HL-60 (cell line): ENCODE results near the gene MAGI2.

Experiments
- DNase-seq, 2 experiments: peaks; one replicate each; pipeline ENCODE4 v3.0.0-alpha.2; 2010 to 2020; ENCODE audit warnings: low read depth in 1 of 2, low spot score in 1 of 2
- H3K27ac ChIP-seq: fragments of 250-450 bp; sonication (Bioruptor Pico); replicated peaks from 2 replicates; pipeline ENCODE4 v1.5.1; 2020; ENCODE audit warnings: mild to moderate bottlenecking, moderate library complexity
- H3K27me3 ChIP-seq: fragments of 250-450 bp; sonication (Bioruptor Pico); 2 replicates; pipeline ENCODE4 v1.5.1; 2021; ENCODE audit warnings: mild to moderate bottlenecking, moderate library complexity; ENCODE audit not compliant: insufficient read depth, poor library complexity, severe bottlenecking
- H3K4me3 ChIP-seq: replicated peaks from 2 replicates; pipeline ENCODE4 v1.5.1; 2011; ENCODE audit warnings: mild to moderate bottlenecking, control low read depth, low read length; ENCODE audit not compliant: insufficient read depth
- CTCF ChIP-seq: IDR thresholded peaks from one replicate; pipeline ENCODE4 v1.5.1; 2011; ENCODE audit warnings: low read length, control low read depth, inconsistent platforms; ENCODE audit not compliant: insufficient read depth
- GABPA ChIP-seq: IDR thresholded peaks from 2 replicates; pipeline ENCODE4 v1.6.1; 2012; ENCODE audit warnings: low read depth
- POLR2AphosphoS5 ChIP-seq: IDR thresholded peaks from 2 replicates; pipeline ENCODE4 v1.6.1; 2012; ENCODE audit warnings: low read depth
- SPI1 ChIP-seq: IDR thresholded peaks from 2 replicates; pipeline ENCODE4 v1.6.1; 2012; ENCODE audit warnings: low read depth, mild to moderate bottlenecking, borderline replicate concordance
- TF ChIP-seq, protein P1 (sequence below): IDR thresholded peaks from 2 replicates; pipeline ENCODE4 v1.6.1; 2012; ENCODE audit warnings: low read depth; ENCODE audit not compliant: insufficient replicate concordance

MAGI2 gene

GRCh38 chr7:78124216-78124615 lies 1329.3 kb downstream of the MAGI2 start:
- Histone ChIP-seq H3K4me3 (no peak overlapping the region), H3K27ac (no peak overlapping the region), H3K27me3 (no peaks in the 10 kb centered on the region)
- no peak for DNase-seq
- TF ChIP-seq CTCF = no peak
- TF ChIP-seq GABPA = no peak
- TF ChIP-seq, protein P1, sequence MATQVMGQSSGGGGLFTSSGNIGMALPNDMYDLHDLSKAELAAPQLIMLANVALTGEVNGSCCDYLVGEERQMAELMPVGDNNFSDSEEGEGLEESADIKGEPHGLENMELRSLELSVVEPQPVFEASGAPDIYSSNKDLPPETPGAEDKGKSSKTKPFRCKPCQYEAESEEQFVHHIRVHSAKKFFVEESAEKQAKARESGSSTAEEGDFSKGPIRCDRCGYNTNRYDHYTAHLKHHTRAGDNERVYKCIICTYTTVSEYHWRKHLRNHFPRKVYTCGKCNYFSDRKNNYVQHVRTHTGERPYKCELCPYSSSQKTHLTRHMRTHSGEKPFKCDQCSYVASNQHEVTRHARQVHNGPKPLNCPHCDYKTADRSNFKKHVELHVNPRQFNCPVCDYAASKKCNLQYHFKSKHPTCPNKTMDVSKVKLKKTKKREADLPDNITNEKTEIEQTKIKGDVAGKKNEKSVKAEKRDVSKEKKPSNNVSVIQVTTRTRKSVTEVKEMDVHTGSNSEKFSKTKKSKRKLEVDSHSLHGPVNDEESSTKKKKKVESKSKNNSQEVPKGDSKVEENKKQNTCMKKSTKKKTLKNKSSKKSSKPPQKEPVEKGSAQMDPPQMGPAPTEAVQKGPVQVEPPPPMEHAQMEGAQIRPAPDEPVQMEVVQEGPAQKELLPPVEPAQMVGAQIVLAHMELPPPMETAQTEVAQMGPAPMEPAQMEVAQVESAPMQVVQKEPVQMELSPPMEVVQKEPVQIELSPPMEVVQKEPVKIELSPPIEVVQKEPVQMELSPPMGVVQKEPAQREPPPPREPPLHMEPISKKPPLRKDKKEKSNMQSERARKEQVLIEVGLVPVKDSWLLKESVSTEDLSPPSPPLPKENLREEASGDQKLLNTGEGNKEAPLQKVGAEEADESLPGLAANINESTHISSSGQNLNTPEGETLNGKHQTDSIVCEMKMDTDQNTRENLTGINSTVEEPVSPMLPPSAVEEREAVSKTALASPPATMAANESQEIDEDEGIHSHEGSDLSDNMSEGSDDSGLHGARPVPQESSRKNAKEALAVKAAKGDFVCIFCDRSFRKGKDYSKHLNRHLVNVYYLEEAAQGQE = no peak
- TF ChIP-seq SPI1 = no peak
- TF ChIP-seq POLR2AphosphoS5 = no peak

DNA sequence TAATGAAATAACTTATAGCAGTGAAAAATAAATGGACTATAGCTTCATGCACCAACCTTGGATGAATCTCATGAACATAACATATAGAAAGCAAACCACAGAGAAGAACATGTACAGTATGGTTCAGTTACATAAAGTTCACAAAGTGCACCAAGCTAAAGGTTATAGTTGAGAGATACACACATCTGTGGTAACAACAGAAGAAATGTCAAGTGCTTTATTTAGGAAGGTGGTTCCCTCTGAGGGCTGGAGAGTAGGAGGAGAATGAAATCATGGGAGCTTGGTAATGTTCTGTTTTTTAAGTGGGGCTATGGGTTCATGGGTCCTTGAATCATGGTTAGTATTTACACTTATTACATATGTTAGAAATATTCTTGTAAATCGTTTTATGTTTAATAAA lies 1331.6 kb downstream of the MAGI2 start:
- Histone ChIP-seq H3K27me3 (no peaks in the 10 kb centered on the region), H3K27ac (no peak overlapping the region), H3K4me3 (no peak overlapping the region)
- no peak for DNase-seq
- TF ChIP-seq CTCF = no peak
- no peak for TF ChIP-seq POLR2AphosphoS5
- TF ChIP-seq, protein P1 = no peak
- no peak for TF ChIP-seq SPI1
- no peak for TF ChIP-seq GABPA

DNA sequence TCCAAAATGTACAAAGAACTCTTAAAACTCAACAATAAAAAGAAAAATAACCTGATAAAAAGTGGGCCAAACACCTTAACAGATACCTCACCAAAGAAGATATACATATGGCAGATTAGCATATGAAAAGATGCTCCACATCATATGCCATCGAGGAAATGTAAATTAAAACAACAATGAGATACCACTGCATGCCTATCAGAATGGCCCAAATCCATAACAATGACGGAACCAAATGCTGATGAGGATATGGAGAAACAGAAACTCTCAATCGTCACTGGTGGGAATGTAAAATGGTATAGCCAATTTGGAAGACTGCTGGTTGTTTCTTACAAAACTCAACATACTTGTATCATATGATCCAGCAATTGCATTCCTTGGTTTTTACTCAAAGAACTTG lies 1335.0 kb downstream of the MAGI2 start:
- H3K27ac ChIP-seq = no peak overlapping the region

GRCh38 chr7:78115876-78116275 lies 1337.6 kb downstream of the MAGI2 start:
- Histone ChIP-seq H3K4me3 (no peak overlapping the region), H3K27ac (no peak overlapping the region), H3K27me3 (no peaks in the 10 kb centered on the region)
- TF ChIP-seq, protein P1 = no peak
- TF ChIP-seq POLR2AphosphoS5 (no peak), SPI1 (no peak), GABPA (no peak), CTCF (no peak)
- no peak for DNase-seq

More for the DNA sequence above, 1335.0 kb downstream of the MAGI2 start:
- no peak for DNase-seq
- H3K4me3 ChIP-seq = no peak overlapping the region
- H3K27me3 ChIP-seq = no peaks in the 10 kb centered on the region
- TF ChIP-seq POLR2AphosphoS5 (no peak), SPI1 (no peak)
